Hepatocyte (in vitro differentiated cells): Measurements from ENCODE around the gene STK24. TPM values are rescaled to one million over a fixed set of nuclear protein-coding genes. Genes with fewer than 3 reads are reported as not detected.

Experiments
- DNase-seq: peaks from one replicate; pipeline ENCODE4 v3.0.0-alpha.2; 2016; ENCODE audit warnings: low spot score
- H2AFZ ChIP-seq: fragments of 200-600 bp; sonication (generic); 2 replicates; pipeline ENCODE4 v1.6.0; 2016; ENCODE audit warnings: antibody characterized with exemption, mild to moderate bottlenecking
- H3K27ac ChIP-seq: fragments of 200-600 bp; sonication (generic); 2 replicates; pipeline ENCODE4 v1.5.1; 2016; ENCODE audit warnings: mild to moderate bottlenecking
- H3K27me3 ChIP-seq: fragments of 200-600 bp; sonication (generic); 2 replicates; pipeline ENCODE4 v1.6.1; 2016
- H3K36me3 ChIP-seq: fragments of 200-600 bp; sonication (generic); replicated peaks from 2 replicates; pipeline ENCODE4 v1.5.1; 2016; ENCODE audit warnings: low read depth; ENCODE audit not compliant: insufficient read depth
- H3K4me1 ChIP-seq: fragments of 200-600 bp; sonication (generic); 2 replicates; pipeline ENCODE4 v1.5.1; 2016; ENCODE audit warnings: mild to moderate bottlenecking, moderate library complexity; ENCODE audit not compliant: insufficient read depth
- H3K4me2 ChIP-seq: fragments of 200-600 bp; sonication (generic); 2 replicates; pipeline ENCODE4 v1.6.0; 2016
- H3K4me3 ChIP-seq: fragments of 200-600 bp; sonication (generic); 2 replicates; pipeline ENCODE4 v1.5.1; 2016; ENCODE audit warnings: mild to moderate bottlenecking
- H3K79me2 ChIP-seq: fragments of 200-600 bp; sonication (generic); 2 replicates; pipeline ENCODE4 v1.6.0; 2017; ENCODE audit warnings: mild to moderate bottlenecking
- H3K9me2 ChIP-seq: fragments of 200-600 bp; sonication (generic); replicated peaks from 2 replicates; pipeline ENCODE4 v1.6.0; 2017; ENCODE audit warnings: mild to moderate bottlenecking; ENCODE audit not compliant: insufficient read depth
- H3K9me3 ChIP-seq: fragments of 200-600 bp; sonication (generic); 2 replicates; pipeline ENCODE4 v1.5.1; 2016; ENCODE audit warnings: low read depth, mild to moderate bottlenecking
- H4K20me1 ChIP-seq: fragments of 200-600 bp; sonication (generic); 2 replicates; pipeline ENCODE4 v1.6.0; 2016; ENCODE audit warnings: mild to moderate bottlenecking; ENCODE audit not compliant: insufficient read depth, poor library complexity, severe bottlenecking
- CTCF ChIP-seq: fragments of 200-600 bp; sonication (generic); IDR thresholded peaks from 2 replicates; pipeline ENCODE4 v1.5.1; 2016; ENCODE audit warnings: antibody characterized with exemption, mild to moderate bottlenecking; ENCODE audit not compliant: poor library complexity
- EZH2 ChIP-seq: fragments of 200-600 bp; sonication (generic); IDR thresholded peaks from 2 replicates; pipeline ENCODE4 v1.6.1; 2016; ENCODE audit warnings: antibody characterized with exemption, mild to moderate bottlenecking, borderline replicate concordance
- EZH2phosphoT487 ChIP-seq: fragments of 200-600 bp; sonication (generic); IDR thresholded peaks from one replicate; pipeline ENCODE4 v1.6.1; 2018; ENCODE audit warnings: antibody characterized with exemption, mild to moderate bottlenecking, low read depth, moderate library complexity; ENCODE audit not compliant: unreplicated experiment, severe bottlenecking
- WGBS: methylation state at CpG from one replicate; pipeline ENCODE4 v1.1.6; 2016; ENCODE audit warnings: low lambda C conversion rate; ENCODE audit errors: missing lambda C conversion rate; 5-methylcytosine and 5-hydroxymethylcytosine counted together
- polyA plus RNA-seq: library from polyadenylated mRNA; unstranded; fragments of >200 nt; fragmentation: Nextera tagmentation; extraction: Ambion mirVana; gene quantifications from 2 replicates; pipeline ENCODE4 v1.2.1, GENCODE V29; 2016
- total RNA-seq: library from RNA; depleted of rRNA; stranded (reverse); fragments of >200 nt; gene quantifications from 2 replicates; pipeline ENCODE4 v1.2.3, GENCODE V29; 2014

Gene STK24
- total and polyA plus RNA-seq, 2 experiments from 2014 or later = 71.2 to 74.4 TPM

GRCh38 chr13:98447130-98447529 lies 129.8 kb downstream of the STK24 start:
- Histone ChIP-seq H2AFZ (no peak overlapping the region), H3K9me2 (no peaks in the 10 kb centered on the region), H4K20me1 (no peaks in the 10 kb centered on the region), H3K4me2 (no peak overlapping the region), H3K9me3 (no peaks in the 10 kb centered on the region), H3K79me2 (peaks cover 6% of the 10 kb centered on the region), H3K4me1 (peaks cover 6% of the 10 kb centered on the region), H3K4me3 (no peak overlapping the region), H3K27me3 (no peaks in the 10 kb centered on the region), H3K36me3 (no peaks in the 10 kb centered on the region), H3K27ac (no peak overlapping the region)
- WGBS = 94% methylated on average over 5 of the region's 5 CpGs
- no peak for DNase-seq
- TF ChIP-seq EZH2phosphoT487 (no peak), CTCF (no peak), EZH2 (no peak)

GRCh38 chr13:98446234-98446621 lies 130.7 kb downstream of the STK24 start:
- Histone ChIP-seq H3K79me2 (no peaks in the 10 kb centered on the region), H3K9me2 (no peaks in the 10 kb centered on the region), H3K4me1 (peaks cover 6% of the 10 kb centered on the region), H3K27me3 (no peaks in the 10 kb centered on the region), H3K4me2 (no peak overlapping the region), H3K4me3 (no peak overlapping the region), H2AFZ (no peak overlapping the region), H3K27ac (no peak overlapping the region), H3K36me3 (no peaks in the 10 kb centered on the region), H3K9me3 (no peaks in the 10 kb centered on the region), H4K20me1 (no peaks in the 10 kb centered on the region)
- no peak for DNase-seq
- 93% methylated on average over 11 of the region's 11 CpGs for WGBS
- TF ChIP-seq CTCF (no peak), EZH2 (no peak), EZH2phosphoT487 (no peak)

GRCh38 chr13:98445340-98446233 lies 131.3 kb downstream of the STK24 start:
- peaks cover 6% of the 10 kb centered on the region for H3K4me1 ChIP-seq
- H3K27ac ChIP-seq = no peak overlapping the region
- H3K36me3 ChIP-seq = no peaks in the 10 kb centered on the region
- H4K20me1 ChIP-seq = no peaks in the 10 kb centered on the region
- WGBS = 39% methylated on average over 17 of the region's 18 CpGs
- no peak overlapping the region for H3K4me3 ChIP-seq
- DNase-seq = peak; percentile 85
- H3K9me2 ChIP-seq = no peaks in the 10 kb centered on the region
- H2AFZ ChIP-seq = no peak overlapping the region
- H3K9me3 ChIP-seq = no peaks in the 10 kb centered on the region
- TF ChIP-seq EZH2 = no peak
- peak; percentile 84 for TF ChIP-seq CTCF
- H3K4me2 ChIP-seq = no peak overlapping the region
- H3K27me3 ChIP-seq = no peaks in the 10 kb centered on the region
- no peaks in the 10 kb centered on the region for H3K79me2 ChIP-seq
